K562 (cell line): Measurements from ENCODE around the gene CDCP2. TPM values are rescaled to one million over a fixed set of nuclear protein-coding genes. Genes with fewer than 3 reads are reported as not detected.
A peak's percentile ranks its signal among the peaks of the same experiment; 100 is the strongest.

ENCODE experiments used
- BRD9 ChIP-seq: fragments of 450-650 bp; IDR thresholded peaks from 2 replicates; pipeline ENCODE4 v1.6.1; 2018; ENCODE audit warnings: low read depth; ENCODE audit not compliant: partially characterized antibody
- CAMTA2 ChIP-seq: fragments of 250-450 bp; sonication (Bioruptor Pico); conservative IDR thresholded peaks from 2 replicates; pipeline ENCODE4 v1.5.1; 2022
- COPS2 ChIP-seq: fragments of 450-650 bp; conservative IDR thresholded peaks from 2 replicates; pipeline ENCODE4 v1.6.1; 2016; ENCODE audit warnings: mild to moderate bottlenecking, moderate library complexity
- DEAF1 ChIP-seq: fragments of 450-650 bp; formaldehyde crosslinking; IDR thresholded peaks from 2 replicates; pipeline ENCODE4 v1.4.0; 2020; ENCODE audit warnings: mild to moderate bottlenecking, moderate library complexity
- ETS2 ChIP-seq: IDR thresholded peaks from 2 replicates; pipeline ENCODE4 v1.6.1; 2016; ENCODE audit warnings: borderline replicate concordance, missing genetic modification characterization, mild to moderate bottlenecking, moderate library complexity, missing compliant biosample characterization; ENCODE audit not compliant: poor library complexity, severe bottlenecking
- FIP1L1 ChIP-seq: fragments of 200-400 bp; formaldehyde crosslinking; IDR thresholded peaks from 2 replicates; pipeline ENCODE4 v1.6.1; 2018; ENCODE audit warnings: mild to moderate bottlenecking, low read depth, low read length; ENCODE audit not compliant: poor library complexity, severe bottlenecking
- FOXP1 ChIP-seq: sonication (generic); formaldehyde crosslinking; IDR thresholded peaks from 2 replicates; pipeline ENCODE4 v1.8.0; 2022; ENCODE audit warnings: mild to moderate bottlenecking, missing genetic modification reagents
- KLF10 ChIP-seq: fragments of 250-450 bp; sonication (Bioruptor Pico); IDR thresholded peaks from 2 replicates; pipeline ENCODE4 v1.6.1; 2021; ENCODE audit warnings: matching md5 sums
- MECOM ChIP-seq: fragments of 250-450 bp; sonication (Bioruptor Pico); IDR thresholded peaks from 2 replicates; pipeline ENCODE4 v1.8.0; 2022; ENCODE audit warnings: inconsistent platforms
- MTA1 ChIP-seq: fragments of 450-650 bp; IDR thresholded peaks from 2 replicates; pipeline ENCODE4 v1.6.1; 2017; ENCODE audit warnings: borderline replicate concordance
- MYNN ChIP-seq, 2 experiments: sonication (generic); formaldehyde crosslinking in 1 of 2; IDR thresholded peaks; 2 replicates each; pipeline versions ENCODE4 v1.5.0 to v1.6.1; 2016 to 2020; ENCODE audit warnings: antibody characterized with exemption in 1 of 2, missing genetic modification reagents in 1 of 2
- NR2C2 ChIP-seq, 2 experiments: fragments of 200-800 bp in 1 of 2; sonication (Bioruptor generic) in 1 of 2; sonication (generic) in 1 of 2; formaldehyde crosslinking in 1 of 2; IDR thresholded peaks; 2 replicates each; pipeline versions ENCODE4 v1.6.1 to v1.8.0; 2016 to 2022; ENCODE audit warnings: mild to moderate bottlenecking in 1 of 2, missing compliant biosample characterization in 1 of 2, missing genetic modification characterization in 1 of 2, missing genetic modification reagents in 1 of 2
- SFPQ ChIP-seq: fragments of 200-400 bp; formaldehyde crosslinking; IDR thresholded peaks from 2 replicates; pipeline ENCODE4 v1.6.1; 2017; ENCODE audit warnings: mild to moderate bottlenecking, low read depth, low read length, moderate library complexity
- SIN3B ChIP-seq: fragments of 450-650 bp; IDR thresholded peaks from 2 replicates; pipeline ENCODE4 v1.6.1; 2017; ENCODE audit warnings: low read depth, mild to moderate bottlenecking, moderate library complexity
- TAF7 ChIP-seq: fragments of 450-650 bp; IDR thresholded peaks from 2 replicates; pipeline ENCODE4 v1.6.1; 2016; ENCODE audit warnings: missing genetic modification characterization, missing compliant biosample characterization
- THRAP3 ChIP-seq: fragments of 450-650 bp; IDR thresholded peaks from 2 replicates; pipeline ENCODE4 v1.6.1; 2016; ENCODE audit warnings: mild to moderate bottlenecking, inconsistent platforms, borderline replicate concordance
- THRB ChIP-seq: fragments of 450-650 bp; formaldehyde crosslinking; conservative IDR thresholded peaks from 2 replicates; pipeline ENCODE4 v1.4.0; 2022; ENCODE audit warnings: mild to moderate bottlenecking, missing genetic modification characterization
- WHSC1 ChIP-seq: IDR thresholded peaks from one replicate; pipeline ENCODE4 v1.6.1; 2012; ENCODE audit warnings: low read length, control low read depth, inconsistent platforms
- ZNF511 ChIP-seq: sonication (generic); formaldehyde crosslinking; IDR thresholded peaks from 2 replicates; pipeline ENCODE4 v1.8.0; 2022; ENCODE audit warnings: mild to moderate bottlenecking, missing genetic modification reagents
- ZNF644 ChIP-seq: fragments of 200-800 bp; sonication (Bioruptor generic); IDR thresholded peaks from 2 replicates; pipeline ENCODE4 v1.6.1; 2016; ENCODE audit warnings: low read depth, missing genetic modification characterization, missing compliant biosample characterization
- polyA plus RNA-seq, 8 experiments: library from polyadenylated mRNA; depleted of rRNA in 4 of 8; stranded (reverse) in 5 of 8; unstranded in 3 of 8; fragments of >200 nt; fragmentation: Nextera tagmentation in 2 of 8; fragmentation: Illumina TruSeq in 1 of 8; extraction: Ambion mirVana in 2 of 8; extraction: Trizol in 1 of 8; gene quantifications; 2 replicates each; pipeline versions ENCODE4 v1.2.1 to v1.2.3, GENCODE V29; 2011 to 2014; ENCODE audit warnings: inconsistent platforms in 1 of 8, missing spikeins in 1 of 8
- total RNA-seq, 7 experiments: library from RNA; depleted of rRNA in 6 of 7; stranded (reverse); fragments of >200 nt in 6 of 7; fragmentation: Illumina TruSeq in 2 of 7; extraction: Trizol in 2 of 7; gene quantifications; 2 replicates each; pipeline versions ENCODE4 v1.2.1 to v1.2.3, GENCODE V29; 2011 to 2021; ENCODE audit warnings: low replicate concordance in 1 of 7

The CDCP2 gene
- total and polyA plus RNA-seq, 9 of the 15 experiments (the other 6 are each of a cell fraction or from before 2014, with no cell fraction given) = not detected

GRCh38 chr1:54199765-54200518 lies 47.1 kb upstream of the CDCP2 start, which contains the start of the genes CYB5RL and MRPL37 (continued):
- 0 out of 2 replicates have a peak, but pooled peaks have one; percentile 20 for TF ChIP-seq THRB (CRISPR knock-in tag)
- no peak for TF ChIP-seq CAMTA2 (CRISPR knock-in tag)
- no peak for TF ChIP-seq ETS2 (tag)
- peak; percentile 67 for TF ChIP-seq FIP1L1
- no peak for TF ChIP-seq ZNF644 (tag)
- TF ChIP-seq ZNF511 = no peak; the same call in 1 of the 2 replicates
- no peak for TF ChIP-seq COPS2
- no peak for TF ChIP-seq MECOM
- no peak for TF ChIP-seq THRAP3
- peak; percentile 95 for TF ChIP-seq SIN3B
- no peak for TF ChIP-seq MTA1
- no peak; the same call in 1 of the 2 replicates for TF ChIP-seq FOXP1 (CRISPR knock-in tag)
- no peak for TF ChIP-seq MYNN (IDR thresholded peaks at IDR 0.05)
- no peak for TF ChIP-seq MYNN (CRISPR knock-in tag; IDR thresholded peaks at IDR 0.05)
- no peak for TF ChIP-seq WHSC1
- TF ChIP-seq SFPQ = no peak
- no peak for TF ChIP-seq KLF10 (CRISPR knock-in tag)
- peak; percentile 84 for TF ChIP-seq TAF7
- no peak for TF ChIP-seq BRD9
- TF ChIP-seq DEAF1 (CRISPR knock-in tag) = no peak; the same call in 1 of the 2 replicates
- no peak for TF ChIP-seq NR2C2 (CRISPR knock-in tag; IDR thresholded peaks at IDR 0.05)
- peak; percentile 33; the same call in 1 of the 2 replicates for TF ChIP-seq NR2C2 (tag; IDR thresholded peaks at IDR 0.05)
